Large intestine (tissue), 3 donors: ENCODE data around the gene ESCO1. TPM values are rescaled to one million over a fixed set of nuclear protein-coding genes. Genes with fewer than 3 reads are reported as not detected.

Experiments
- DNase-seq, 2 donors: peaks; one replicate each; pipeline versions ENCODE4 v3.0.0 to v3.0.0-alpha.2; 2013
- H3K27ac ChIP-seq: one replicate; pipeline ENCODE4 v1.5.1; 2013; ENCODE audit warnings: low read length
- H3K27me3 ChIP-seq: 2 replicates; pipeline ENCODE4 v1.6.1; 2013; ENCODE audit warnings: low read length; ENCODE audit not compliant: control insufficient read depth, insufficient read depth
- H3K36me3 ChIP-seq: 2 replicates; pipeline ENCODE4 v1.6.1; 2013; ENCODE audit warnings: low read length; ENCODE audit not compliant: control insufficient read depth, insufficient read depth
- H3K4me1 ChIP-seq: one replicate; pipeline ENCODE4 v1.6.1; 2013; ENCODE audit warnings: low read length; ENCODE audit not compliant: control insufficient read depth, insufficient read depth
- H3K4me3 ChIP-seq: one replicate; pipeline ENCODE4 v1.5.1; 2013; ENCODE audit warnings: low read length
- H3K9me3 ChIP-seq: one replicate; pipeline ENCODE4 v1.6.1; 2013; ENCODE audit warnings: mild to moderate bottlenecking, low read depth, low read length, moderate library complexity; ENCODE audit not compliant: control insufficient read depth
- WGBS: methylation state at CpG from one replicate; pipeline ENCODE4 v1.1.5; 2013; ENCODE audit warnings: low lambda C conversion rate; ENCODE audit not compliant: insufficient coverage; 5-methylcytosine and 5-hydroxymethylcytosine counted together
- polyA plus RNA-seq: library from polyadenylated mRNA; unstranded; fragments of 120-200 nt; gene quantifications from one replicate; pipeline ENCODE4 v1.2.1, GENCODE V29; 2013

The ESCO1 gene
- polyA plus RNA-seq, 1 donor: 21.1 TPM

- WGBS: 100% methylated on average over 1 of the region's 2 CpGs
- no peaks in the 10 kb centered on the region for H3K27me3 ChIP-seq
- H3K9me3 ChIP-seq: no peaks in the 10 kb centered on the region
- H3K36me3 ChIP-seq: peaks cover 44% of the 10 kb centered on the region
- no peak overlapping the region for H3K27ac ChIP-seq
- no peak overlapping the region for H3K4me3 ChIP-seq
- no peak for DNase-seq
- no peaks in the 10 kb centered on the region for H3K4me1 ChIP-seq
These were observed 74.0 kb downstream of the ESCO1 start for GRCh38 chr18:21526463-21526862.

- Histone ChIP-seq H3K4me3 (no peak overlapping the region), H3K9me3 (no peaks in the 10 kb centered on the region), H3K4me1 (no peaks in the 10 kb centered on the region), H3K36me3 (peaks cover 39% of the 10 kb centered on the region), H3K27ac (no peak overlapping the region), H3K27me3 (no peaks in the 10 kb centered on the region)
- no peak for DNase-seq
- WGBS: 83% methylated on average over 1 of the region's 2 CpGs
These were observed 74.6 kb downstream of the ESCO1 start for GRCh38 chr18:21525916-21526315.

- H3K4me1 ChIP-seq: no peaks in the 10 kb centered on the region
- no peak overlapping the region for H3K27ac ChIP-seq
- no peak overlapping the region for H3K4me3 ChIP-seq
- DNase-seq: no peak
- 88% methylated on average over 5 of the region's 6 CpGs for WGBS
- H3K9me3 ChIP-seq: no peaks in the 10 kb centered on the region
- no peaks in the 10 kb centered on the region for H3K27me3 ChIP-seq
- H3K36me3 ChIP-seq: peaks cover 37% of the 10 kb centered on the region
These were observed 78.0 kb downstream of the ESCO1 start for GRCh38 chr18:21522530-21522929.

GRCh38 chr18:21513741-21514140, 86.8 kb downstream of the ESCO1 start:
- no CpG with 5 or more reads among the region's 5 CpGs for WGBS
- H3K27me3 ChIP-seq: no peaks in the 10 kb centered on the region
- H3K27ac ChIP-seq: no peak overlapping the region
- no peak overlapping the region for H3K4me3 ChIP-seq
- no peak for DNase-seq
- H3K9me3 ChIP-seq: no peaks in the 10 kb centered on the region
- H3K36me3 ChIP-seq: peaks cover 14% of the 10 kb centered on the region
- no peaks in the 10 kb centered on the region for H3K4me1 ChIP-seq

DNA sequence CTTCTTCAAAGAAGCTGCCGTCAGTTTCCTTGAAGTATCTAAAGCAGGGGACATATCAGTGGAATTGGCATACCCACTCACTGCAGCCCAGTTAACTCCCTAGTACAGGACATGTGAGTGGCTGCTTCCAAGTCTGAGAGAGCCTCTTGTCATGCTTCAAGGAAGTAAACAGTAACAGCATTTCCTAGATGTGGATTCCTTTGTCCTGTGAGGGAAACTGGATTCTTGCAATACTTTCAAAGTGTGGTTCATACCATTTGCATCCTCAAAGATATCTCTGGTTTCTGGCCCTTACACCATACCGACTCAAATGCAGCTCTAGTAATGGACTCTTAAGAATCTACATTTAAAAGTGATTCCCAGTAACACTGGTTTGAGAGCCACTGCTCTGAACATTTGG, 87.2 kb downstream of the ESCO1 start:
- Histone ChIP-seq H3K9me3 (no peaks in the 10 kb centered on the region), H3K4me1 (no peaks in the 10 kb centered on the region), H3K36me3 (peaks cover 14% of the 10 kb centered on the region), H3K4me3 (no peak overlapping the region), H3K27me3 (no peaks in the 10 kb centered on the region), H3K27ac (no peak overlapping the region)
- no CpG with 5 or more reads among the region's 2 CpGs for WGBS
- DNase-seq: no peak

GRCh38 chr18:21509062-21509461, 91.4 kb downstream of the ESCO1 start:
- 57% methylated on average over 1 of the region's 5 CpGs for WGBS
- DNase-seq: no peak
- H3K27ac ChIP-seq: no peak overlapping the region
- no peak overlapping the region for H3K4me3 ChIP-seq
- no peaks in the 10 kb centered on the region for H3K27me3 ChIP-seq
- H3K9me3 ChIP-seq: no peaks in the 10 kb centered on the region
- no peaks in the 10 kb centered on the region for H3K4me1 ChIP-seq
- peaks cover 9% of the 10 kb centered on the region for H3K36me3 ChIP-seq

DNA sequence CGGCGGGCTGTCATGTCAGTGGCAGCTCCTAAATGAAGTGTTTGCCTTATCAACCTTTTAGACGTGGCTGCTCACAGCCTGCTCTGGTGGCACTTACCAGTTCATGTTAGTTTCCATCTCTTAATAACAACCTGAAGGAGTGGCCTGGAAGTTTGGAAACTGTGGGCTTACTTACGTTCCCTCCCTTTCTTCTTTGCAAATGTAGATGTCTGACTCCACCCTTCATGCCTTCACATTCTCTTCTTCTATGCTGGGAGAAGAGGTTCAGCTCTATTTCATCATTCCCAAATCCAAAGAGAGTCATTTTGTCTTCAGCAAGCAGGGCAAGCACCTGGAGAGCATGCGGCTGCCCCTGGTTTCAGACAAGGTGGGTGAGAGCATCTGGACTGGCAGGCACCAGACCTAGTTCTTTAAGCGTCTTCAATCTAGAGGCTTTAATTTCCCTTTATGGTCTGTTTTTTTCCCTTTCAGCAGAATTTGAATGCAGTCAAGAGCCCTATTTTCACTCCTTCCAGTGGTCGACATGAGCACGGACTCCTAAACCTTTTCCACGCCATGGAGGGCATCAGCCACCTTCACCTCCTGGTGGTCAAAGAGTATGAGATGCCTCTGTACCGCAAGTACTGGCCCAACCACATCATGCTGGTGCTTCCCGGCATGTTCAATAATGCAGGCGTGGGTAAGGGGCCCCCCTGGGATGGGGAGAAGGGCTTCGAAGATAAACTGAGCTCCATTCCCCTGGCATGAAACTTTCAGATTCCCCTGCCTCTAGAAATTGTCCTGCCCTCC, 92.4 kb downstream of the ESCO1 start:
- no peak overlapping the region for H3K4me3 ChIP-seq
- H3K9me3 ChIP-seq: no peaks in the 10 kb centered on the region
- H3K4me1 ChIP-seq: no peaks in the 10 kb centered on the region
- H3K27ac ChIP-seq: no peak overlapping the region
- peaks cover 1% of the 10 kb centered on the region for H3K36me3 ChIP-seq
- 100% methylated on average over 1 of the region's 13 CpGs for WGBS
- no peak for DNase-seq
- H3K27me3 ChIP-seq: no peaks in the 10 kb centered on the region

DNA sequence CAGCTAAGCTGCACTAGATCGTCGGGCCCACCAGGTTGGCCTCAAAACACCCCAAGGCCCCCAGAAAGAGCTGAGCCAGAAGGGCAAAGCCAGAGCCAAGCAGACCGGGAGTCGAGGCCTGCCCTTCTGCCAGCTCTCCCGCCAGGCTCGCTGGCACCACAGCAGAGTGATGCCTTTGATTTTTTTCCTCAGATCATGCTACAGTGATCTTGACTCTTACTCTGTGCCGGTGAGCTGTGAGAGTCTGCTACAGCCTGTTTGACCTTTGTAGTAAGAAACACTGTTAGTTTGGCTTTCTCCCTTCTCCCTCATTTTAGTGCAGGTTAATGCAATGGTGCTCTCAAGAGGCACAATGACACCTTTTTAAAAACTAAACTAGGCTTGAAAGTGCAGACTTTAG, 97.8 kb downstream of the ESCO1 start:
- Histone ChIP-seq H3K4me1 (no peaks in the 10 kb centered on the region), H3K4me3 (no peak overlapping the region), H3K27me3 (no peaks in the 10 kb centered on the region), H3K36me3 (no peaks in the 10 kb centered on the region), H3K9me3 (no peaks in the 10 kb centered on the region), H3K27ac (no peak overlapping the region)
- no CpG with 5 or more reads among the region's 7 CpGs for WGBS
- DNase-seq: no peak

DNA sequence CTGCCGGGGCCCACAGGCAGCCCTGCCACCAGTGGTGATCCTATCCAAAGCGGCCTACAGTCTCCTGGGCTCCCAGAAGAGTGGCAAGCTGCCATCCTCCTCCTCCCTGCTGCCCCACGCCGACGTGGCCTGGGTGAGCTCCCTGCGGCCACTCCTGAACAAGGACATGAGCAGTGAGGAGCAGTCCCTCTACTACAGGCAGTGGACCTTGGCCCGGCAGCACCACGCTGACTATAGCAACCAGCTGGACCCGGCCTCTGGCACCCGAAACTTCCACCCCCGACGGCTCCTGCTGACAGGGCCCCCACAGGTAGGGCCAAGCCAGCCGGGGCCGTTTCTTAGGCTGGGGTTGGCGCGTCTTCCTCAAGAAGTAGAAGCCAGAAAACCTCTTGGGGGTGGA, 100.5 kb downstream of the ESCO1 start:
- no peak for DNase-seq
- Histone ChIP-seq H3K4me3 (no peak overlapping the region), H3K36me3 (no peaks in the 10 kb centered on the region), H3K4me1 (no peaks in the 10 kb centered on the region), H3K9me3 (no peaks in the 10 kb centered on the region), H3K27ac (no peak overlapping the region), H3K27me3 (no peaks in the 10 kb centered on the region)
- WGBS: no CpG with 5 or more reads among the region's 16 CpGs

- Histone ChIP-seq H3K36me3 (no peaks in the 10 kb centered on the region), H3K4me3 (no peak overlapping the region), H3K27ac (no peak overlapping the region), H3K4me1 (no peaks in the 10 kb centered on the region), H3K9me3 (no peaks in the 10 kb centered on the region), H3K27me3 (no peaks in the 10 kb centered on the region)
- WGBS: no CpG with 5 or more reads among the region's 12 CpGs
- no peak for DNase-seq
These were observed 104.1 kb downstream of the ESCO1 start for GRCh38 chr18:21496277-21496835.

GRCh38 chr18:21490748-21491147, 109.8 kb downstream of the ESCO1 start:
- no peak for DNase-seq
- Histone ChIP-seq H3K27ac (no peak overlapping the region), H3K4me3 (no peak overlapping the region), H3K9me3 (no peaks in the 10 kb centered on the region), H3K4me1 (no peaks in the 10 kb centered on the region), H3K27me3 (no peaks in the 10 kb centered on the region), H3K36me3 (no peaks in the 10 kb centered on the region)
- 100% methylated on average over 1 of the region's 4 CpGs for WGBS
